Astrocyte (in vitro differentiated cells and primary cell): Measurements from ENCODE around the gene EGFR.

Experiments
- EZH2 ChIP-seq: IDR thresholded peaks from 2 replicates; pipeline ENCODE4 v1.6.1; 2012; ENCODE audit warnings: mild to moderate bottlenecking, low read length, inconsistent platforms; ENCODE audit not compliant: insufficient read depth
- TF ChIP-seq, protein P1 (sequence below): IDR thresholded peaks from 2 replicates; pipeline ENCODE4 v1.5.1; 2011; ENCODE audit warnings: low read depth, mild to moderate bottlenecking, inconsistent platforms, low read length, moderate library complexity; ENCODE audit not compliant: insufficient read depth

DNA sequence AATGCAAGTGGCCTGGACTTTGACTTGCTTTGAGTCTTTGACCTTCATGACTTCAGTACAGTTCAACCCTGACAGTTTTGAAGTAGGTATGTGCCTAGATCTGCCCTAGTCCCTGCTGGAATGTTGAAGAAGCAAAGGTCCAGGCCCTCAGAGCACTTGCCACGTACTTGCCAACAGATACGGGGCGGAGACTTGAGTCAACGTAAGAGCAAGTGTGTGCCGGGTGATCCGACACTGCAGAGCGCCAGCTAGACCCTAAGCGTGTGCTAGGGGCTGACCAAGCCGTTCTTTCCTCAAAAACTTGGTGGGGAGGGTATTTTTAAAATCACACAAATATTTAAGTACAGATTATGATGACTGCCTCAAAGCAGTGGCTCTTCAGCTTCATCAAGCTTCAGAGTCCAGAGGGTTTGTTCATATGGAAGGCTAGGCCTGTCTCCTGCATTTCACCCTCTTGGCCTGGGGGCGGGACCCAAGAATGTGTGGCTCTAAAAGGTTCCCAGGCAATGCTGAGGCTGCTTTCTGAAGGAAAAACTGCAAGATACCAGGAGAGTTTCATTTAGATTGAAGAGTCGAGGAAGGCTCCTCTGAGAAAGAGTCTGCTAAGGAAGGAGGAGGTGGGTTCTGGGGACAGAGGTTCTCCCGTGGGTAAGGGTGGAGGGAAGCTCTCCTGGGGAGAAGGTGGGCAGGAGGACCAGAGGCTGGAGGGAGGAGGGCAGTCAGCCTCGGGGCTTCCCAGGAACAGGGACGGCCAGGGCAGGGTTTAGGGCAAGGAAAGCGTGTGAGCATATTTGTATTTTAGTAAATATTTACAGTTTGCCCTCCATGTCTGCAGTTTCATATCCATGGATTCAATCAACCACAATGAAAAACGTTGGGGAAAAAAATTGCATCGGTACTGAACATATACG, 160.3 kb downstream of the EGFR start:
- TF ChIP-seq, protein P1, sequence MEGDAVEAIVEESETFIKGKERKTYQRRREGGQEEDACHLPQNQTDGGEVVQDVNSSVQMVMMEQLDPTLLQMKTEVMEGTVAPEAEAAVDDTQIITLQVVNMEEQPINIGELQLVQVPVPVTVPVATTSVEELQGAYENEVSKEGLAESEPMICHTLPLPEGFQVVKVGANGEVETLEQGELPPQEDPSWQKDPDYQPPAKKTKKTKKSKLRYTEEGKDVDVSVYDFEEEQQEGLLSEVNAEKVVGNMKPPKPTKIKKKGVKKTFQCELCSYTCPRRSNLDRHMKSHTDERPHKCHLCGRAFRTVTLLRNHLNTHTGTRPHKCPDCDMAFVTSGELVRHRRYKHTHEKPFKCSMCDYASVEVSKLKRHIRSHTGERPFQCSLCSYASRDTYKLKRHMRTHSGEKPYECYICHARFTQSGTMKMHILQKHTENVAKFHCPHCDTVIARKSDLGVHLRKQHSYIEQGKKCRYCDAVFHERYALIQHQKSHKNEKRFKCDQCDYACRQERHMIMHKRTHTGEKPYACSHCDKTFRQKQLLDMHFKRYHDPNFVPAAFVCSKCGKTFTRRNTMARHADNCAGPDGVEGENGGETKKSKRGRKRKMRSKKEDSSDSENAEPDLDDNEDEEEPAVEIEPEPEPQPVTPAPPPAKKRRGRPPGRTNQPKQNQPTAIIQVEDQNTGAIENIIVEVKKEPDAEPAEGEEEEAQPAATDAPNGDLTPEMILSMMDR = no peak
- TF ChIP-seq EZH2 = no peak
